ENCODE results near the gene NBAS. TPM values are rescaled to one million over a fixed set of nuclear protein-coding genes. Genes with fewer than 3 reads are reported as not detected.
"Not testable (repeated sequence)": the region's sequence is repeated elsewhere in the genome, so short reads cannot be mapped to it uniquely, and the experiment has no call there.

NBAS gene
- total RNA-seq, 1 experiment from 2014 or later, result 30.4 TPM

GRCh38 chr2:15449556-15450236 is 111.4 kb downstream of the NBAS start:
- Histone ChIP-seq H3K4me2 (ENCODE audit: low read depth, low read length, poor library complexity, severe bottlenecking) (no peak overlapping the region), H3K36me3 (ENCODE audit: insufficient read depth, low read length) (no peaks in the 10 kb centered on the region), H2AFZ (ENCODE audit: low read length) (no peak overlapping the region), H3K9me3 (ENCODE audit: low read length) (no peaks in the 10 kb centered on the region), H3K9ac (ENCODE audit: low read length) (no peak overlapping the region), H3K4me1 (ENCODE audit: low read length) (peaks cover 3% of the 10 kb centered on the region; the same call in 1 of the 2 replicates), H3K79me2 (ENCODE audit: low read length) (no peaks in the 10 kb centered on the region), H4K20me1 (ENCODE audit: insufficient read depth, low read depth, low read length) (no peaks in the 10 kb centered on the region), H3K9me2 (replicated peaks; ENCODE audit: insufficient read depth, low read length) (no peaks in the 10 kb centered on the region), H3K27me3 (ENCODE audit: low read length) (no peaks in the 10 kb centered on the region), H3K4me3 (ENCODE audit: low read length) (no peak overlapping the region), H3K27ac (ENCODE audit: low read length) (no peak overlapping the region)
- DNase-seq, result no peak

- no peak for DNase-seq
- Histone ChIP-seq H3K79me2 (ENCODE audit: low read length) (no peaks in the 10 kb centered on the region), H3K9me3 (ENCODE audit: low read length) (no peaks in the 10 kb centered on the region), H3K27ac (ENCODE audit: low read length) (no peak overlapping the region), H4K20me1 (ENCODE audit: insufficient read depth, low read depth, low read length) (no peaks in the 10 kb centered on the region), H3K4me3 (ENCODE audit: low read length) (no peak overlapping the region), H3K9ac (ENCODE audit: low read length) (no peak overlapping the region), H2AFZ (ENCODE audit: low read length) (no peak overlapping the region), H3K4me1 (ENCODE audit: low read length) (peaks cover 3% of the 10 kb centered on the region; the same call in 1 of the 2 replicates), H3K9me2 (replicated peaks; ENCODE audit: insufficient read depth, low read length) (no peaks in the 10 kb centered on the region), H3K36me3 (ENCODE audit: insufficient read depth, low read length) (no peaks in the 10 kb centered on the region), H3K4me2 (ENCODE audit: low read depth, low read length, poor library complexity, severe bottlenecking) (no peak overlapping the region), H3K27me3 (ENCODE audit: low read length) (no peaks in the 10 kb centered on the region)
Measured at GRCh38 chr2:15448250-15448839, 112.8 kb downstream of the NBAS start.

- peaks cover 3% of the 10 kb centered on the region; the same call in 1 of the 2 replicates for H3K4me1 ChIP-seq (ENCODE audit: low read length)
- H3K79me2 ChIP-seq (ENCODE audit: low read length), result no peaks in the 10 kb centered on the region
- H4K20me1 ChIP-seq (ENCODE audit: insufficient read depth, low read depth, low read length), result no peaks in the 10 kb centered on the region
- no peaks in the 10 kb centered on the region for H3K27me3 ChIP-seq (ENCODE audit: low read length)
- DNase-seq, result no peak
- H3K4me2 ChIP-seq (ENCODE audit: low read depth, low read length, poor library complexity, severe bottlenecking), result no peak overlapping the region
- no peaks in the 10 kb centered on the region for H3K36me3 ChIP-seq (ENCODE audit: insufficient read depth, low read length)
- no peak overlapping the region for H3K27ac ChIP-seq (ENCODE audit: low read length)
- H3K9ac ChIP-seq (ENCODE audit: low read length), result no peak overlapping the region
- H3K4me3 ChIP-seq (ENCODE audit: low read length), result no peak overlapping the region
- H2AFZ ChIP-seq (ENCODE audit: low read length), result no peak overlapping the region
- no peaks in the 10 kb centered on the region for H3K9me2 ChIP-seq (replicated peaks; ENCODE audit: insufficient read depth, low read length)
- no peaks in the 10 kb centered on the region for H3K9me3 ChIP-seq (ENCODE audit: low read length)
Measured at GRCh38 chr2:15447381-15447780, 113.8 kb downstream of the NBAS start.

- peaks cover 3% of the 10 kb centered on the region; the same call in 1 of the 2 replicates for H3K4me1 ChIP-seq (ENCODE audit: low read length)
- H3K9ac ChIP-seq (ENCODE audit: low read length), result no peak overlapping the region
- H3K79me2 ChIP-seq (ENCODE audit: low read length), result no peaks in the 10 kb centered on the region
- H3K4me2 ChIP-seq (ENCODE audit: low read depth, low read length, poor library complexity, severe bottlenecking), result no peak overlapping the region
- H3K9me2 ChIP-seq (replicated peaks; ENCODE audit: insufficient read depth, low read length), result no peaks in the 10 kb centered on the region
- no peak overlapping the region for H2AFZ ChIP-seq (ENCODE audit: low read length)
- no peak overlapping the region for H3K27ac ChIP-seq (ENCODE audit: low read length)
- H3K4me3 ChIP-seq (ENCODE audit: low read length), result no peak overlapping the region
- no peak for DNase-seq
- H3K9me3 ChIP-seq (ENCODE audit: low read length), result no peaks in the 10 kb centered on the region
- no peaks in the 10 kb centered on the region for H3K27me3 ChIP-seq (ENCODE audit: low read length)
- H3K36me3 ChIP-seq (ENCODE audit: insufficient read depth, low read length), result no peaks in the 10 kb centered on the region
- no peaks in the 10 kb centered on the region for H4K20me1 ChIP-seq (ENCODE audit: insufficient read depth, low read depth, low read length)
Measured at GRCh38 chr2:15446961-15447360, 114.2 kb downstream of the NBAS start.

- Histone ChIP-seq H3K79me2 (ENCODE audit: low read length) (no peaks in the 10 kb centered on the region), H3K9me3 (ENCODE audit: low read length) (no peaks in the 10 kb centered on the region), H3K27ac (ENCODE audit: low read length) (no peak overlapping the region), H3K36me3 (ENCODE audit: insufficient read depth, low read length) (no peaks in the 10 kb centered on the region), H4K20me1 (ENCODE audit: insufficient read depth, low read depth, low read length) (no peaks in the 10 kb centered on the region), H2AFZ (ENCODE audit: low read length) (no peak overlapping the region), H3K9ac (ENCODE audit: low read length) (no peak overlapping the region), H3K4me1 (ENCODE audit: low read length) (peaks cover 3% of the 10 kb centered on the region; the same call in 1 of the 2 replicates), H3K4me2 (ENCODE audit: low read depth, low read length, poor library complexity, severe bottlenecking) (no peak overlapping the region), H3K9me2 (replicated peaks; ENCODE audit: insufficient read depth, low read length) (no peaks in the 10 kb centered on the region), H3K4me3 (ENCODE audit: low read length) (no peak overlapping the region), H3K27me3 (ENCODE audit: low read length) (no peaks in the 10 kb centered on the region)
- DNase-seq, result no peak
Measured at GRCh38 chr2:15445891-15446562, 115.1 kb downstream of the NBAS start.

- H3K9me3 ChIP-seq (ENCODE audit: low read length); H3K9ac ChIP-seq (ENCODE audit: low read length); H3K27ac ChIP-seq (ENCODE audit: low read length); H2AFZ ChIP-seq (ENCODE audit: low read length); H3K4me1 ChIP-seq (ENCODE audit: low read length); H3K9me2 ChIP-seq (replicated peaks; ENCODE audit: insufficient read depth, low read length); H3K36me3 ChIP-seq (ENCODE audit: insufficient read depth, low read length); H3K4me2 ChIP-seq (ENCODE audit: low read depth, low read length, poor library complexity, severe bottlenecking); H4K20me1 ChIP-seq (ENCODE audit: insufficient read depth, low read depth, low read length); H3K79me2 ChIP-seq (ENCODE audit: low read length); H3K4me3 ChIP-seq (ENCODE audit: low read length); H3K27me3 ChIP-seq (ENCODE audit: low read length); DNase-seq: not testable (repeated sequence)
Measured at GRCh38 chr2:15439768-15440524, 121.2 kb downstream of the NBAS start.

GRCh38 chr2:15439366-15439765 is 121.8 kb downstream of the NBAS start:
- not testable (repeated sequence) for H3K36me3 ChIP-seq (ENCODE audit: insufficient read depth, low read length); H3K9me3 ChIP-seq (ENCODE audit: low read length); H3K79me2 ChIP-seq (ENCODE audit: low read length); H3K9ac ChIP-seq (ENCODE audit: low read length); DNase-seq; H3K9me2 ChIP-seq (replicated peaks; ENCODE audit: insufficient read depth, low read length); H4K20me1 ChIP-seq (ENCODE audit: insufficient read depth, low read depth, low read length); H2AFZ ChIP-seq (ENCODE audit: low read length); H3K4me1 ChIP-seq (ENCODE audit: low read length); H3K27me3 ChIP-seq (ENCODE audit: low read length); H3K27ac ChIP-seq (ENCODE audit: low read length); H3K4me2 ChIP-seq (ENCODE audit: low read depth, low read length, poor library complexity, severe bottlenecking); H3K4me3 ChIP-seq (ENCODE audit: low read length)

- peaks cover 3% of the 10 kb centered on the region; the same call in 1 of the 2 replicates for H3K79me2 ChIP-seq (ENCODE audit: low read length)
- H3K9ac ChIP-seq (ENCODE audit: low read length), result no peak overlapping the region
- no peaks in the 10 kb centered on the region for H3K9me3 ChIP-seq (ENCODE audit: low read length)
- H3K36me3 ChIP-seq (ENCODE audit: insufficient read depth, low read length), result no peaks in the 10 kb centered on the region
- H4K20me1 ChIP-seq (ENCODE audit: insufficient read depth, low read depth, low read length), result no peaks in the 10 kb centered on the region
- H3K4me3 ChIP-seq (ENCODE audit: low read length), result no peak overlapping the region
- H3K27ac ChIP-seq (ENCODE audit: low read length), result no peak overlapping the region
- H2AFZ ChIP-seq (ENCODE audit: low read length), result no peak overlapping the region
- H3K4me1 ChIP-seq (ENCODE audit: low read length), result peaks cover 5% of the 10 kb centered on the region; the same call in 1 of the 2 replicates
- H3K4me2 ChIP-seq (ENCODE audit: low read depth, low read length, poor library complexity, severe bottlenecking), result no peak overlapping the region
- no peaks in the 10 kb centered on the region for H3K27me3 ChIP-seq (ENCODE audit: low read length)
- no peak for DNase-seq
- H3K9me2 ChIP-seq (replicated peaks; ENCODE audit: insufficient read depth, low read length), result no peaks in the 10 kb centered on the region
Measured at GRCh38 chr2:15436195-15436594, 124.9 kb downstream of the NBAS start.

Measured in Karpas-422 (cell line).